Measurements from ENCODE around the gene ASS1. TPM values are rescaled to one million over a fixed set of nuclear protein-coding genes. Genes with fewer than 3 reads are reported as not detected.

Gene ASS1
- total and polyA plus RNA-seq, 2 of the 13 experiments (the other 11 are each of a cell fraction or from before 2014, with no cell fraction given), result 77.6 to 122 TPM

DNA sequence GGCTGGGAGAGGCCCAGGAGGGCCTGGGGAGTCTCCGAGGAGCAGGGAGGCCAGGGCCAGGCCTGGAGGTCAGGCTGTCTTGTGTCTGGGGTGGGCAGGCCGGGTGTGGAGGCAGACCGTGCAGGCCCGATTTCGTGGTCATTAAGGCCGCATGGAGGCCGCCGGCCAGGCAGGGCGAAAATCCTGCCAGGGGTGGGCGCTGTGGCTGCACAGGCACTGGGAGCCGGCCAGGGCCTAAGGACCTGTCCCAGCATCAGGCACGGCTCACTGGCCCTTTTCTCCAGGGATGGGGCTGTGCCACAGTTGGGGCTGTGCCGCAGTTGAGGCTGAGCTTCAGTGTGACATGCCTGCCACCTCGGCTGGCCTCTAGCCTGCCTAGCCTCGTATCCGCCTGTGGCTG is 35.9 kb downstream of the ASS1 start (continued):
- TF ChIP-seq, protein P1, sequence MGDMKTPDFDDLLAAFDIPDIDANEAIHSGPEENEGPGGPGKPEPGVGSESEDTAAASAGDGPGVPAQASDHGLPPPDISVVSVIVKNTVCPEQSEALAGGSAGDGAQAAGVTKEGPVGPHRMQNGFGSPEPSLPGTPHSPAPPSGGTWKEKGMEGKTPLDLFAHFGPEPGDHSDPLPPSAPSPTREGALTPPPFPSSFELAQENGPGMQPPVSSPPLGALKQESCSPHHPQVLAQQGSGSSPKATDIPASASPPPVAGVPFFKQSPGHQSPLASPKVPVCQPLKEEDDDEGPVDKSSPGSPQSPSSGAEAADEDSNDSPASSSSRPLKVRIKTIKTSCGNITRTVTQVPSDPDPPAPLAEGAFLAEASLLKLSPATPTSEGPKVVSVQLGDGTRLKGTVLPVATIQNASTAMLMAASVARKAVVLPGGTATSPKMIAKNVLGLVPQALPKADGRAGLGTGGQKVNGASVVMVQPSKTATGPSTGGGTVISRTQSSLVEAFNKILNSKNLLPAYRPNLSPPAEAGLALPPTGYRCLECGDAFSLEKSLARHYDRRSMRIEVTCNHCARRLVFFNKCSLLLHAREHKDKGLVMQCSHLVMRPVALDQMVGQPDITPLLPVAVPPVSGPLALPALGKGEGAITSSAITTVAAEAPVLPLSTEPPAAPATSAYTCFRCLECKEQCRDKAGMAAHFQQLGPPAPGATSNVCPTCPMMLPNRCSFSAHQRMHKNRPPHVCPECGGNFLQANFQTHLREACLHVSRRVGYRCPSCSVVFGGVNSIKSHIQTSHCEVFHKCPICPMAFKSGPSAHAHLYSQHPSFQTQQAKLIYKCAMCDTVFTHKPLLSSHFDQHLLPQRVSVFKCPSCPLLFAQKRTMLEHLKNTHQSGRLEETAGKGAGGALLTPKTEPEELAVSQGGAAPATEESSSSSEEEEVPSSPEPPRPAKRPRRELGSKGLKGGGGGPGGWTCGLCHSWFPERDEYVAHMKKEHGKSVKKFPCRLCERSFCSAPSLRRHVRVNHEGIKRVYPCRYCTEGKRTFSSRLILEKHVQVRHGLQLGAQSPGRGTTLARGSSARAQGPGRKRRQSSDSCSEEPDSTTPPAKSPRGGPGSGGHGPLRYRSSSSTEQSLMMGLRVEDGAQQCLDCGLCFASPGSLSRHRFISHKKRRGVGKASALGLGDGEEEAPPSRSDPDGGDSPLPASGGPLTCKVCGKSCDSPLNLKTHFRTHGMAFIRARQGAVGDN (CRISPR knock-in tag; IDR thresholded peaks at IDR 0.05), result peak; percentile 31; the same call in 1 of the 2 replicates
- TF ChIP-seq STAG1 (CRISPR knock-in tag; IDR thresholded peaks at IDR 0.05) (peak; percentile 79), SAP130 (CRISPR knock-in tag; IDR thresholded peaks at IDR 0.05; ENCODE audit: low read depth) (no peak), ZNF776 (CRISPR knock-in tag; IDR thresholded peaks at IDR 0.05) (no peak), ELF4 (CRISPR knock-in tag; IDR thresholded peaks at IDR 0.05; ENCODE audit: borderline replicate concordance) (no peak), RCOR2 (CRISPR knock-in tag; IDR thresholded peaks at IDR 0.05) (no peak), ZNF850 (CRISPR knock-in tag; conservative IDR thresholded peaks at IDR 0.05) (no peak), ZSCAN20 (CRISPR knock-in tag; IDR thresholded peaks at IDR 0.05; ENCODE audit: borderline replicate concordance) (no peak), IKZF1 (IDR thresholded peaks at IDR 0.05) (no peak), ZFX (CRISPR knock-in tag; IDR thresholded peaks at IDR 0.05; ENCODE audit: low read depth) (peak; percentile 43), ZNF7 (CRISPR knock-in tag; IDR thresholded peaks at IDR 0.05) (no peak), ZNF83 (CRISPR knock-in tag; IDR thresholded peaks at IDR 0.05; ENCODE audit: borderline replicate concordance) (no peak), ATF4 (CRISPR knock-in tag; IDR thresholded peaks at IDR 0.05) (no peak), KDM5B (CRISPR knock-in tag; IDR thresholded peaks at IDR 0.05; ENCODE audit: borderline replicate concordance) (0 out of 2 replicates have a peak, but pooled peaks have one; percentile 24), ELF1 (CRISPR knock-in tag; IDR thresholded peaks at IDR 0.05) (no peak)
- TF ChIP-seq, protein P2, sequence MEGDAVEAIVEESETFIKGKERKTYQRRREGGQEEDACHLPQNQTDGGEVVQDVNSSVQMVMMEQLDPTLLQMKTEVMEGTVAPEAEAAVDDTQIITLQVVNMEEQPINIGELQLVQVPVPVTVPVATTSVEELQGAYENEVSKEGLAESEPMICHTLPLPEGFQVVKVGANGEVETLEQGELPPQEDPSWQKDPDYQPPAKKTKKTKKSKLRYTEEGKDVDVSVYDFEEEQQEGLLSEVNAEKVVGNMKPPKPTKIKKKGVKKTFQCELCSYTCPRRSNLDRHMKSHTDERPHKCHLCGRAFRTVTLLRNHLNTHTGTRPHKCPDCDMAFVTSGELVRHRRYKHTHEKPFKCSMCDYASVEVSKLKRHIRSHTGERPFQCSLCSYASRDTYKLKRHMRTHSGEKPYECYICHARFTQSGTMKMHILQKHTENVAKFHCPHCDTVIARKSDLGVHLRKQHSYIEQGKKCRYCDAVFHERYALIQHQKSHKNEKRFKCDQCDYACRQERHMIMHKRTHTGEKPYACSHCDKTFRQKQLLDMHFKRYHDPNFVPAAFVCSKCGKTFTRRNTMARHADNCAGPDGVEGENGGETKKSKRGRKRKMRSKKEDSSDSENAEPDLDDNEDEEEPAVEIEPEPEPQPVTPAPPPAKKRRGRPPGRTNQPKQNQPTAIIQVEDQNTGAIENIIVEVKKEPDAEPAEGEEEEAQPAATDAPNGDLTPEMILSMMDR (CRISPR knock-in tag; IDR thresholded peaks at IDR 0.05), result peak; percentile 72
- TF ChIP-seq, protein P3, sequence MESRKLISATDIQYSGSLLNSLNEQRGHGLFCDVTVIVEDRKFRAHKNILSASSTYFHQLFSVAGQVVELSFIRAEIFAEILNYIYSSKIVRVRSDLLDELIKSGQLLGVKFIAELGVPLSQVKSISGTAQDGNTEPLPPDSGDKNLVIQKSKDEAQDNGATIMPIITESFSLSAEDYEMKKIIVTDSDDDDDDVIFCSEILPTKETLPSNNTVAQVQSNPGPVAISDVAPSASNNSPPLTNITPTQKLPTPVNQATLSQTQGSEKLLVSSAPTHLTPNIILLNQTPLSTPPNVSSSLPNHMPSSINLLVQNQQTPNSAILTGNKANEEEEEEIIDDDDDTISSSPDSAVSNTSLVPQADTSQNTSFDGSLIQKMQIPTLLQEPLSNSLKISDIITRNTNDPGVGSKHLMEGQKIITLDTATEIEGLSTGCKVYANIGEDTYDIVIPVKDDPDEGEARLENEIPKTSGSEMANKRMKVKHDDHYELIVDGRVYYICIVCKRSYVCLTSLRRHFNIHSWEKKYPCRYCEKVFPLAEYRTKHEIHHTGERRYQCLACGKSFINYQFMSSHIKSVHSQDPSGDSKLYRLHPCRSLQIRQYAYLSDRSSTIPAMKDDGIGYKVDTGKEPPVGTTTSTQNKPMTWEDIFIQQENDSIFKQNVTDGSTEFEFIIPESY (CRISPR knock-in tag; IDR thresholded peaks at IDR 0.05), result peak; percentile 98

Data from HepG2 (cell line).